OCI-LY3 (cell line): ENCODE results near the gene MDFI.

Experiments
- EZH2phosphoT487 ChIP-seq: fragments of 200-600 bp; shearing (Covaris generic); IDR thresholded peaks from 2 replicates; pipeline ENCODE4 v1.6.1; 2018; ENCODE audit warnings: antibody characterized with exemption, mixed run types, low read depth
- TF ChIP-seq, protein P1 (sequence below): fragments of 200-600, 300-600 bp; sonication (generic); IDR thresholded peaks from 2 replicates; pipeline ENCODE4 v1.5.1; 2014; ENCODE audit warnings: antibody characterized with exemption, low read length, low read depth

DNA sequence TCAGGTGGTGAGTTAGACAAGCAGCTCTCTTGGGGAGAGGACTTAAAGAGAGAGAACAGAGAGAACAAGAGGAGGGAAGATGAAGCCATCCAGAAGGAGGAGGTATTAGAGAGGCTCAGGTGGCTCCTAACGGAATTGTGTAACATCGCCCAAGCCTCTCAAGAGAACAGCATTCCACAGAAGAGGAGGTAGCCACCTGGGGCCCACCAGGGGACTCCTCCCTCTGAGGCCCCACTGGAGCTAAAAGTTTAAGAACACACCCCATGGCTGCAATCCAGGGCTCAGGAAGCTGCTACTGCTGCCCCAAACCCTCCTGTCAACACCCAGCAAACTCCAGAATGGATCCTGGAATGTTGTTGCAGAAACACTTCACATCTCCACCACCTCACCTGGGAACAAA is 23.6 kb upstream of the MDFI start:
- TF ChIP-seq, protein P1, sequence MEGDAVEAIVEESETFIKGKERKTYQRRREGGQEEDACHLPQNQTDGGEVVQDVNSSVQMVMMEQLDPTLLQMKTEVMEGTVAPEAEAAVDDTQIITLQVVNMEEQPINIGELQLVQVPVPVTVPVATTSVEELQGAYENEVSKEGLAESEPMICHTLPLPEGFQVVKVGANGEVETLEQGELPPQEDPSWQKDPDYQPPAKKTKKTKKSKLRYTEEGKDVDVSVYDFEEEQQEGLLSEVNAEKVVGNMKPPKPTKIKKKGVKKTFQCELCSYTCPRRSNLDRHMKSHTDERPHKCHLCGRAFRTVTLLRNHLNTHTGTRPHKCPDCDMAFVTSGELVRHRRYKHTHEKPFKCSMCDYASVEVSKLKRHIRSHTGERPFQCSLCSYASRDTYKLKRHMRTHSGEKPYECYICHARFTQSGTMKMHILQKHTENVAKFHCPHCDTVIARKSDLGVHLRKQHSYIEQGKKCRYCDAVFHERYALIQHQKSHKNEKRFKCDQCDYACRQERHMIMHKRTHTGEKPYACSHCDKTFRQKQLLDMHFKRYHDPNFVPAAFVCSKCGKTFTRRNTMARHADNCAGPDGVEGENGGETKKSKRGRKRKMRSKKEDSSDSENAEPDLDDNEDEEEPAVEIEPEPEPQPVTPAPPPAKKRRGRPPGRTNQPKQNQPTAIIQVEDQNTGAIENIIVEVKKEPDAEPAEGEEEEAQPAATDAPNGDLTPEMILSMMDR: no peak
- no peak for TF ChIP-seq EZH2phosphoT487
